Caki2 (cell line): ENCODE results near the gene RAET1G. TPM values are rescaled to one million over a fixed set of nuclear protein-coding genes. Genes with fewer than 3 reads are reported as not detected.
"Not testable (repeated sequence)": the region's sequence is repeated elsewhere in the genome, so short reads cannot be mapped to it uniquely, and the experiment has no call there.

Experiments used
- DNase-seq: peaks from one replicate; pipeline ENCODE4 v3.0.0-alpha.2; 2015; ENCODE audit warnings: low read depth
- in situ Hi-C: cut with HindIII; loops from 2 replicates; pipeline ENCODE4 v1.10.0; 2016; ENCODE audit warnings: low sequenced_read_pairs, low pct_unique_long_range_greater_than_20kb, mixed read lengths
- total RNA-seq: library from RNA; depleted of rRNA; stranded (reverse); fragments of >200 nt; shearing (Covaris generic); gene quantifications from 2 replicates; pipeline ENCODE4 v1.2.3, GENCODE V29; 2014; ENCODE audit warnings: low replicate concordance

Gene RAET1G
- total RNA-seq, 1 experiment from 2014 or later = not detected

DNA sequence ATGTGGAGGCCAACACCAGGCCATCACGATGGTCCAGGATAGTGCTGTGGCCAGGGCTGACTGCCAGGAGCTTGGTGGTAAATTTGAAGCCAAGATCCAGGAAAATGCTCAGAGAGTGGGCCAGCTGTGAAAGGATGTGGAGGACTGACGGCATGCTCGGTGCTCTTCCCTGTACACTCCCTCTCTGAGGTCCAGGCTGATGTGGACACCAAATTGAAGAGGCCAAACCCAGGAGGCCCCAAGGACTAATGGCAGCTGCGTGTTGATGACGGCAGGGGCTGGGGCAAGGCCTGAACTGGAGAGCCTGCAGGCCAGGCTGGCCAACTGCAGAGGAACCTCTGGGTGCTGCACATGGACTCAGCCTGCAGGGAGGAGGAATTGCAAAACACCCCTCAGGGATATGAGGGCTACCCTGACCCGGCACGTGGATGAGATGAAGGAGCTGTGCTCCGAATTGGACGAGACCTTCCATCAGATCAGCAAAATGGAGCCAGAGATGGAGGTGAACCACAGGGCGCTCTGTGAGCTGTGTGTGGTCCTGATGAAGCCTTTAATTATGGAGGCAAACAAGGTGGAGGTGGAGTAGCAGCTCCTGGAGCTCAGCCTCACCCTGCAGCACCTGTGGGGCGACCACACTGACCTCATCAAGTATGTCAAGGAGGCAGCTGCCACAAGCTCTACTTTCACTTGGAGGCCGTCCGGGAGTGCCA lies 18.1 kb downstream of the RAET1G start:
- in situ Hi-C loops = no loop called here

GRCh38 chr6:149903938-149904611 lies 18.8 kb downstream of the RAET1G start:
- in situ Hi-C loops = no loop called here
- DNase-seq = no peak

More for the DNA sequence above, 18.1 kb downstream of the RAET1G start:
- DNase-seq = no peak

DNA sequence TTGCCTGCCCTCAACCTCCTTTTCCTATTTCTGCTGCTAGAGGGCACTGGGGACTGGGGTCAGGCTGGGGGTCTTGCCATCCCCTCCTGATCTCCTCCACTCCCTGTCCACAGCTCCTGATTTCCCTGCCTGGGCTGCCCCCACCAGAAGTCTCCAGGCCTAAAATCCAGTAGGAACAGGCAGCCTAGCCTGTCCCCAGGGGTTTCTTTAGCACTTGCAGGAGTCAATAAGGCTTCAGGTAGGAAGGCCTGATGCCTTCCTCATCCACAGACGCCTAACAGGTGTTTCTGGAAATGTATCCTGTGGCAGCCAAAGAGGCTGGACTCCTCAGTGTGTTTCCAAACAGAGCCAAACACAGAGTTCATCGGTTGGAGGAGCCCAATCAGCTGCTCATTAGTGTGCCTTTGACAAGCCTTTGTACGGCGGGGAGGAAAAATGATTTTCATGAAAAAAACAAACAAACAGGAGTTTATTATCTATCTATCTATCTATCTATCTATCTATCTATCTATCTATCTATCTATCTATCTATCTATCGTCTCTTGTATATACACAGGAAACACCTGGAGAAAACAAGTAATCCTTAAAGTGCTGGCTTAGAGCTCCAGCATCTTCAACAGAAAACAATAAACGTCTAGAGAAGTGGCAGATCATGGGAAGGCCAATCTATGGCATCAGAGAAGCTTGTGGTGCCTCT lies 21.3 kb downstream of the RAET1G start:
- no peak for DNase-seq
- in situ Hi-C loops = no loop called here

- no peak for DNase-seq
- in situ Hi-C loops = no loop called here
These were observed 22.1 kb downstream of the RAET1G start for GRCh38 chr6:149900620-149901443.

- in situ Hi-C loops = no loop called here
- no peak for DNase-seq
These were observed 22.8 kb downstream of the RAET1G start for GRCh38 chr6:149899926-149900619.

- DNase-seq = no peak
- in situ Hi-C loops = no loop called here
These were observed 23.4 kb downstream of the RAET1G start for GRCh38 chr6:149899486-149899885.

GRCh38 chr6:149898966-149899365 lies 24.0 kb downstream of the RAET1G start:
- in situ Hi-C loops = no loop called here
- DNase-seq = no peak

GRCh38 chr6:149897855-149898744 lies 24.8 kb downstream of the RAET1G start, which contains the start of gene RAET1E:
Gene RAET1E (minus strand): TSS chr6:149898113. CDS start chr6:149890901, 7,212 bp downstream.
- DNase-seq = no peak
- in situ Hi-C loops = no loop called here

GRCh38 chr6:149897015-149897697 lies 25.8 kb downstream of the RAET1G start:
- in situ Hi-C loops = no loop called here
- no peak for DNase-seq

GRCh38 chr6:149896491-149896890 lies 26.4 kb downstream of the RAET1G start:
- in situ Hi-C loops = no loop called here
- no peak for DNase-seq

- in situ Hi-C loops = no loop called here
- no peak for DNase-seq
These were observed 27.1 kb downstream of the RAET1G start for GRCh38 chr6:149895833-149896271.

DNA sequence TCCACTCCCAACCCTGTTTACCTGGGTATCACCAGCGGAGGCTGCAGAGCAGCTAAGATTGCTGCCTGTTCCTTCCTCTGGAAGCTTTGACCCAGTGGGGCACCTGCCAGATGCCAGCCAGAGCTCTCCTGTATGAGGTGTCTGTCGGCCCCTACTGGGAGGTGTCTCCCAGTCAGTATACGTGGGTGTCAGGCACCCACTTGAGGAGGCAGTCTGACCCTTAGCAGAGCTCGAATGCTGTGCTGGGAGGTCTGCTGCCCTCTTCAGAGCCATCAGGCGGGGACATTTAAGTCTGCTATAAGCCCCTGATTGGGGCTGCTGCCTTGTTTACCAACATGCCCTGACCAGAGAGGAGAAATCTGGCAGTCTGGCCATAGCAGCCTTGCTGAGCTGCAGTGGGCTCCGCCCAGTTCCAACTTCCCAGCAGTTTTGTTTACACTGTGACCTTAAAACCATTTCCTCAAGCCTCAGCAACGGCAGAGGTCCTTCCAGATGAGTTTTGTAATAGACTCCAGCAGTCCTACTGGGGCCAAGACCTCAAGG lies 27.8 kb downstream of the RAET1G start:
- no peak for DNase-seq
- in situ Hi-C loops = no loop called here

DNA sequence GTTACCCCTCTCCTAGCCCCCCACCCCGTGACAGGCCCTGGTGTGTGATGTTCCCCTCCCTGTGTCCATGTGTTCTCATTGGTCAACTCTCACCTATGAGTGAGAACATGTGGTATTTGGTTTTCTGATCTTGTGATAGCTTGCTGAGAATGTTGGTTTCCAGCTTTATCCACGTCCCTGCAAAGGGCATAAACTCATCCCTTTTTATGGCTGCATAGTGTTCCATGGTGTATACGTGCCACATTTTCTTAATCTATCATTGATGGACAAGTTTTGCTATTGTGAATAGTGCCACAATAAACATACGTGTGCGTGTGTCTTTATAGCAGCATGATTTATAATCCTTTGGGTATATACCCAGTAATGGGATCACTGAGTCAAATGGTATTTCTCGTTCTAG lies 31.1 kb downstream of the RAET1G start:
- DNase-seq, in situ Hi-C loops: not testable (repeated sequence)

DNA sequence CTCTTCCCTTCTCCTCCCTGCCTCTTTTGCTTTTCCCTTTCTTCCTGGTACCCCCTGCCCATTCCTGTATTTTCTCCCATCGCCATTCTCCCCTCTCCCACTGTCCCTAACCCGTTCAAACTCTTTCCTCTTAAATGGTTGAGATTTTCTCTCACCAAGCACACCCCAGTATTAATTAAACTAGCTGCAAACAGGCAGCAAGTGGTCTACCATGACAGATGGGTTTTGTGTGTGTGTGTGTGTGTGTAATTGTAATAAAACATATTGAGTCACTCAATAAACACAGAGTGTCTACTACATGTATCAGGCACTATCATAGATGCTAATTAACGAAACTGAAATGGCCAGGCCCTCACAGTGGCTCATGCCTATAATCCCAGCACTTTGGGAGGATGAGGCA lies 31.7 kb downstream of the RAET1G start:
- DNase-seq = no peak
- in situ Hi-C loops = no loop called here

DNA sequence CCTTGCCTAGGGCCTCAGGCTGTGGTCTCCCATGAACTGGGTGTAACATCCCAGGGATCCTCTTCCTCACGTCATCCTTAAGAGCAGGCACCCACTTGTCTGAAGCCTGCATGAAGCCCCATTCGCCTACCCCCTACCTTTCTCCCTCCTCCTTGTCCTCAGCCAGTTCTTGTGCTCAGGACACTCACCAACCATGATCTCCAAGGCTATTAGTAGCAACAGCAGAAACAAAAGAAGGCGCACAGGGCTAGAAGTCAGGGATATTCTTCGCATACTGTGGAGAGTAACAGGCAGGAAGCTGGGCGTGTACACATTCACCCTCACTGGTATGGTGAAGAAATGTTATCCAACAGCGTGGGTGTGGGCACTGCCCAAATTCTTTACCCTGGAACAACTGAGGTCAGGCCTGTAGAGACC lies 32.3 kb downstream of the RAET1G start:
- no peak for DNase-seq
- in situ Hi-C loops = no loop called here

GRCh38 chr6:149889326-149889725 lies 33.6 kb downstream of the RAET1G start:
- no peak for DNase-seq
- in situ Hi-C loops = no loop called here
